Skeletal muscle satellite cell (primary cell): Measurements from ENCODE around the gene TDRD6. TPM values are rescaled to one million over a fixed set of nuclear protein-coding genes. Genes with fewer than 3 reads are reported as not detected.
"Not testable (repeated sequence)": the region's sequence is repeated elsewhere in the genome, so short reads cannot be mapped to it uniquely, and the experiment has no call there.

Source experiments
- H3K27me3 ChIP-seq: 2 replicates; pipeline ENCODE4 v1.7.0; 2013; ENCODE audit warnings: low read length; ENCODE audit not compliant: control insufficient read depth, insufficient read depth
- H3K36me3 ChIP-seq: 2 replicates; pipeline ENCODE4 v1.7.0; 2013; ENCODE audit warnings: mild to moderate bottlenecking, control low read depth, low read length; ENCODE audit not compliant: insufficient read depth
- H3K4me1 ChIP-seq: 2 replicates; pipeline ENCODE4 v1.7.0; 2013; ENCODE audit warnings: low read length; ENCODE audit not compliant: control insufficient read depth, insufficient read depth
- H3K4me2 ChIP-seq: 2 replicates; pipeline ENCODE4 v1.7.0; 2013; ENCODE audit warnings: mild to moderate bottlenecking, low read length
- H3K4me3 ChIP-seq: 2 replicates; pipeline ENCODE4 v1.7.0; 2013; ENCODE audit warnings: low read length
- H3K9ac ChIP-seq: 2 replicates; pipeline ENCODE4 v1.7.0; 2013; ENCODE audit warnings: mild to moderate bottlenecking, low read depth, low read length, moderate library complexity
- H3K9me3 ChIP-seq: replicated peaks from 2 replicates; pipeline ENCODE4 v1.7.0; 2013; ENCODE audit warnings: mild to moderate bottlenecking, control low read depth, low read length
- total RNA-seq: library from RNA; depleted of rRNA; stranded (reverse); fragments of >200 nt; gene quantifications from 2 replicates; pipeline ENCODE4 v1.2.3, GENCODE V29; 2012; rRNA removed

Gene TDRD6
- total RNA-seq: under 0.01 TPM in 1 of 2 replicates, not detected in the other

GRCh38 chr6:46687619-46688097, at the start of gene TDRD6:
TSS of gene TDRD6 (plus strand) at chr6:46687885. CDS start at chr6:46688129, 244 bp downstream.
- no peaks in the 10 kb centered on the region for H3K27me3 ChIP-seq
- no peak within 1 kb of the TSS for H3K4me2 ChIP-seq
- H3K4me3 ChIP-seq: no peak within 1 kb of the TSS
- H3K36me3 ChIP-seq: no peaks in the 10 kb centered on the region
- peaks cover 13% of the 10 kb centered on the region for H3K4me1 ChIP-seq
- no peak within 1 kb of the TSS for H3K9ac ChIP-seq
- H3K9me3 ChIP-seq: no peaks in the 10 kb centered on the region

GRCh38 chr6:46637933-46638332, 49.8 kb upstream of the TDRD6 start:
- Histone ChIP-seq H3K4me2 (no peak overlapping the region), H3K27me3 (no peaks in the 10 kb centered on the region), H3K9ac (no peak overlapping the region), H3K4me1 (peaks cover 4% of the 10 kb centered on the region), H3K4me3 (no peak overlapping the region), H3K36me3 (no peaks in the 10 kb centered on the region), H3K9me3 (no peaks in the 10 kb centered on the region)

GRCh38 chr6:46638650-46639049, 49.0 kb upstream of the TDRD6 start:
- Histone ChIP-seq H3K9ac (no peak overlapping the region), H3K4me3 (no peak overlapping the region), H3K36me3 (no peaks in the 10 kb centered on the region), H3K4me2 (no peak overlapping the region), H3K27me3 (no peaks in the 10 kb centered on the region), H3K9me3 (no peaks in the 10 kb centered on the region), H3K4me1 (peaks cover 4% of the 10 kb centered on the region)

- H3K9ac ChIP-seq: no peak overlapping the region
- H3K4me1 ChIP-seq: no peaks in the 10 kb centered on the region
Observed at GRCh38 chr6:46642928-46643751, 44.5 kb upstream of the TDRD6 start.

GRCh38 chr6:46645265-46645664, 42.4 kb upstream of the TDRD6 start:
- Histone ChIP-seq H3K4me1 (no peaks in the 10 kb centered on the region), H3K36me3 (no peaks in the 10 kb centered on the region), H3K27me3 (peaks cover 4% of the 10 kb centered on the region), H3K9me3 (no peaks in the 10 kb centered on the region), H3K9ac (no peak overlapping the region), H3K4me2 (no peak overlapping the region), H3K4me3 (no peak overlapping the region)

More at GRCh38 chr6:46642928-46643751, 44.5 kb upstream of the TDRD6 start:
- no peak overlapping the region for H3K4me2 ChIP-seq
- no peak overlapping the region for H3K4me3 ChIP-seq
- no peaks in the 10 kb centered on the region for H3K36me3 ChIP-seq
- peaks cover 4% of the 10 kb centered on the region for H3K27me3 ChIP-seq
- no peaks in the 10 kb centered on the region for H3K9me3 ChIP-seq

GRCh38 chr6:46648108-46648507, 39.6 kb upstream of the TDRD6 start:
- H3K27me3 ChIP-seq, H3K36me3 ChIP-seq, H3K4me2 ChIP-seq, H3K9me3 ChIP-seq, H3K9ac ChIP-seq, H3K4me3 ChIP-seq, H3K4me1 ChIP-seq: not testable (repeated sequence)

GRCh38 chr6:46648869-46649492, 38.7 kb upstream of the TDRD6 start:
- Histone ChIP-seq H3K4me1 (peaks cover 4% of the 10 kb centered on the region), H3K9ac (no peak overlapping the region), H3K36me3 (no peaks in the 10 kb centered on the region), H3K9me3 (no peaks in the 10 kb centered on the region), H3K27me3 (peaks cover 4% of the 10 kb centered on the region), H3K4me3 (no peak overlapping the region), H3K4me2 (no peak overlapping the region)

- Histone ChIP-seq H3K4me2 (no peak overlapping the region), H3K36me3 (no peaks in the 10 kb centered on the region)
Observed at GRCh38 chr6:46651006-46651405, 36.7 kb upstream of the TDRD6 start.

GRCh38 chr6:46651816-46652215, 35.9 kb upstream of the TDRD6 start:
- peaks cover 4% of the 10 kb centered on the region for H3K4me1 ChIP-seq
- peaks cover 4% of the 10 kb centered on the region for H3K27me3 ChIP-seq
- no peaks in the 10 kb centered on the region for H3K9me3 ChIP-seq
- H3K9ac ChIP-seq: no peak overlapping the region
- no peaks in the 10 kb centered on the region for H3K36me3 ChIP-seq
- H3K4me3 ChIP-seq: peak overlapping the region; percentile 91
- H3K4me2 ChIP-seq: peak overlapping the region; percentile 87

More at GRCh38 chr6:46651006-46651405, 36.7 kb upstream of the TDRD6 start:
- Histone ChIP-seq H3K4me3 (no peak overlapping the region), H3K9me3 (no peaks in the 10 kb centered on the region), H3K27me3 (peaks cover 4% of the 10 kb centered on the region), H3K9ac (no peak overlapping the region), H3K4me1 (peaks cover 4% of the 10 kb centered on the region)

GRCh38 chr6:46652232-46652602, 35.5 kb upstream of the TDRD6 start:
- Histone ChIP-seq H3K4me2 (peak overlapping the region; percentile 87), H3K4me3 (peak overlapping the region; percentile 91), H3K36me3 (no peaks in the 10 kb centered on the region), H3K4me1 (peaks cover 4% of the 10 kb centered on the region), H3K9me3 (no peaks in the 10 kb centered on the region), H3K9ac (peak overlapping the region; percentile 77), H3K27me3 (peaks cover 2% of the 10 kb centered on the region)

GRCh38 chr6:46652603-46653438, 34.9 kb upstream of the TDRD6 start, which contains the start of the genes CYP39A1 and SLC25A27:
TSS of gene CYP39A1 (minus strand) at chr6:46652818. CDS start at chr6:46652582, 236 bp downstream.
TSS of gene SLC25A27 (plus strand) at chr6:46652975. CDS start at chr6:46653193, 218 bp downstream.
- H3K36me3 ChIP-seq: no peaks in the 10 kb centered on the region

More at GRCh38 chr6:46652603-46653438, 34.9 kb upstream of the TDRD6 start, which contains the start of the genes CYP39A1 and SLC25A27:
- H3K9me3 ChIP-seq: no peaks in the 10 kb centered on the region
- H3K4me2 ChIP-seq: peak within 1 kb of the TSS; percentile 87
- peaks cover 4% of the 10 kb centered on the region for H3K4me1 ChIP-seq
- peak within 1 kb of the TSS; percentile 77 for H3K9ac ChIP-seq
- no peaks in the 10 kb centered on the region for H3K27me3 ChIP-seq
- peak within 1 kb of the TSS; percentile 91 for H3K4me3 ChIP-seq
